Hematopoietic multipotent progenitor cell treated with erythropoietin and hydrocortisone succinate and interleukin-3 and kit ligand, for 4 days (in vitro differentiated cells): Measurements from ENCODE around the gene NFX1.
"Not testable (repeated sequence)": the region's sequence is repeated elsewhere in the genome, so short reads cannot be mapped to it uniquely, and the experiment has no call there.

Experiments used
- DNase-seq: peaks from one replicate; pipeline ENCODE4 v3.0.0-alpha.2; 2015

The NFX1 gene

GRCh38 chr9:33311953-33312352 lies 21.6 kb downstream of the NFX1 start:
- DNase-seq: no peak

- peak; percentile 36 for DNase-seq
These were observed 25.1 kb downstream of the NFX1 start for GRCh38 chr9:33315371-33315770.

GRCh38 chr9:33317136-33317535 lies 26.8 kb downstream of the NFX1 start:
- not testable (repeated sequence) for DNase-seq

- DNase-seq: no peak
These were observed 27.9 kb downstream of the NFX1 start for GRCh38 chr9:33318225-33318624.

- no peak for DNase-seq
These were observed 28.5 kb downstream of the NFX1 start for GRCh38 chr9:33318781-33319180.

GRCh38 chr9:33320230-33320567 lies 29.9 kb downstream of the NFX1 start:
- DNase-seq: no peak

GRCh38 chr9:33320568-33321261 lies 30.4 kb downstream of the NFX1 start:
- DNase-seq: no peak

- no peak for DNase-seq
These were observed 38.8 kb downstream of the NFX1 start for GRCh38 chr9:33329117-33329563.

GRCh38 chr9:33329979-33330378 lies 39.7 kb downstream of the NFX1 start:
- DNase-seq: no peak

GRCh38 chr9:33331377-33331891 lies 41.1 kb downstream of the NFX1 start:
- peak; percentile 73 for DNase-seq

GRCh38 chr9:33332011-33332410 lies 41.7 kb downstream of the NFX1 start:
- no peak for DNase-seq

GRCh38 chr9:33332956-33333355 lies 42.6 kb downstream of the NFX1 start:
- not testable (repeated sequence) for DNase-seq

- no peak for DNase-seq
These were observed 49.9 kb downstream of the NFX1 start for GRCh38 chr9:33340186-33340585.

- DNase-seq: peak; percentile 64
These were observed 50.9 kb downstream of the NFX1 start for GRCh38 chr9:33341182-33341581.

GRCh38 chr9:33344145-33344544 lies 53.8 kb downstream of the NFX1 start:
- no peak for DNase-seq

- DNase-seq: no peak
These were observed 56.2 kb downstream of the NFX1 start for GRCh38 chr9:33346564-33346963.

- no peak for DNase-seq
These were observed 58.7 kb downstream of the NFX1 start for GRCh38 chr9:33348998-33349397.

- no peak for DNase-seq
These were observed 59.4 kb downstream of the NFX1 start for GRCh38 chr9:33349743-33350142.

GRCh38 chr9:33350310-33350709 lies 60.0 kb downstream of the NFX1 start:
- no peak for DNase-seq

- DNase-seq: peak; percentile 60
These were observed 61.2 kb downstream of the NFX1 start for GRCh38 chr9:33351547-33351946.

GRCh38 chr9:33354651-33355211 lies 64.4 kb downstream of the NFX1 start:
- peak; percentile 62 for DNase-seq

- DNase-seq: no peak
These were observed 65.6 kb downstream of the NFX1 start for GRCh38 chr9:33355933-33356332.

GRCh38 chr9:33358641-33359040 lies 68.3 kb downstream of the NFX1 start:
- DNase-seq: not testable (repeated sequence)

GRCh38 chr9:33364127-33364526 lies 73.8 kb downstream of the NFX1 start:
- peak; percentile 28 for DNase-seq

GRCh38 chr9:33364814-33365213 lies 74.5 kb downstream of the NFX1 start:
- not testable (repeated sequence) for DNase-seq
